GM19452 (cell line): ENCODE measurements around the gene ITGB4.
"Not testable (repeated sequence)": the region's sequence is repeated elsewhere in the genome, so short reads cannot be mapped to it uniquely, and the experiment has no call there.

ENCODE experiments used
- ATAC-seq: cut with Tn5 transposase; IDR thresholded peaks from one replicate; pipeline ENCODE4 v1.9.1; 2021; ENCODE audit not compliant: unreplicated experiment

ITGB4 gene

DNA sequence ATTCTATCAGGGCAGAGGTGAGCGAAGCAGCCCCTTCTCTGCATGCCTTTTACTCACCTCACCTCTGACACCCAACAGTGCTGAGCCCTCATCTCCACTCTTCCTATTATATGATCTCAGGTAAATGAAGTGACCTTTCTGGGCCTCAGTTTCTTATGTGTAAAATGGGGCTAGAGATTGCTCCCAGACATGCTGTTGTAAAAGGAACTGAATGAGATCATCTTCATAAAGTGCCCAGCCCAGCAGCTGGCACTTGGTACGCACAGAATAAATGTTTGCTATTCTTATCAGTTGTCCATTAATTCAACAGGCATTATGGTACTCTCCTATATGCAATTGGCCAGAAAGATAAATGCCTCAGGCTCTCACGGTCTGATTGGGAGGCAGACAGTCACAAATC, 48.3 kb downstream of the ITGB4 start:
- ATAC-seq, result no peak

DNA sequence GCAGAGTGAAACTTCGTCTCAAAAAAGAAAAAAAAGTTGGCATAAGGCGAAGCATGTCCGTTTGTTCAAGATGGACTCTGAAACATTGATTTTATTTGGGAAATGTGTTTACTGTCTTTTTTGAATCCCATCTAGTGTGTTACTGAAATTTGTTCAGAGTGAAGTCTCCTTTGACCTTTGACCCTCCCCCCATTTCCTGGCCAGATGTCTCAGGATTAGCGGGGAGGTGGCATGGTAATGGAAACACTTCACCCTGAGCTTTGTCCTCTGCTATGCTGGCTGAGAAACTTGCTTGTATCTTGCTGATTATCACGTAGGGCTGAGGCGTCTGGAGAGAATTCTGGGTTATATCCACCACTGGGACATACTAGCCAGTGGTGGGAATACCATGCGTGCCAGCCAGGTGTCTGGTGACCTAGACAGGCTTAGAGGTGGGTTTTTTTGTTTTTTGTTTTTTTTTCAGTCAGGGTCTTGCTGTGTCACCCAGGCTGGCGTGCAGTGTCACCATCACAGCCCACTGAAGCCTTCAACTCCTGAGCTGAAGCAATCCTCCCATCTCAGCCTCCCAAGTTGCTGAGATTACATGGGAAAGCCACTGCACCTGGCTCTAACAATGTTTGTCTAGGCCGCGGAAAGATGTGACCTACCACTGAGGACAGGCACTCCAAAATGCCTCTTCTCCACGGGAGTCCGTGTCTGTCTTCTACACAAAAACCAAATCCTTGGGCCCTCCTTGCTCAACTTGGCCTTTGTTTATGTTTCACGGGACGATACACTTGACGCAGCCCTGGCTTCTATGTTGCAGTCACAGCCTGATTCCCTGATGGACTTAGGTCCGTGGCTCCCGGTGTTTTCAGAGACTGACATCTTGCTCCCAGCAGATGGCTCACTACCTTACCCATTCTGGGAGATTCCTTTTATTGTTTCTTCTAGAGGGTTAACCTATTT, 50.3 kb downstream of the ITGB4 start:
- ATAC-seq, result no peak

GRCh38 chr17:75773121-75773807, 52.0 kb downstream of the ITGB4 start:
- ATAC-seq, result no peak

DNA sequence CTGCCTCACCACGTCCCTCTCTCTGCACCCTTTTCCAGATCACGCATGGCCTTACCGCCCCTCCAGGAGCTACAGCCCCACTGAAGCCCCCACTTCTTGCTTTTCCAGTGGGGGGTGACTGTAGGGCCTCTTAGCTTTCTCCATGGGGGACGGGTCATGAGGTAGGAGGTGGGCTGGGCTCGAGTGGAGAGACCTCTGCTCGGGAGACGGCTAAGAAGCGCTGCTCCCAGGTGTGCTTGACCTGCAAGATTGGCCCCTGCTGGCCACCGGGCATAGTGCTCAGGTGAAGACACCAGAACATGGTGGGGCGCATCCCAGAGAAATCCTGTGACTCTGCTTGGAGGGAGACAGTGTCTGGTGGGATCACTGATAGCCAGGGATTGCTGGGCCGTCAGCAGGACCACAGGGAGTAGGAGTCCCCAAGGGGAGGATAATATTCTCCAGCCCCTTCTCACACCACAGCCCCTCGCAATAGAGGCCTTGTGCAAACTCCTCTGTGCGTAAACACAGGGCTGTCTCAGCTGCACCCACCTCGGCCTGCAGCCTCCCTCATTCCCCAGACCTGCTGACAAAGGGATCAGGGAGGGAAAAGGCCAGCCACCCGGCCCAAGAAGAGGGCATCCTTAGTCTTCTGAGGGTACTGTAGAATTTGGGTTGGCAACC, 52.7 kb downstream of the ITGB4 start:
- ATAC-seq, result no peak

- ATAC-seq, result no peak
Measured at GRCh38 chr17:75774471-75774990, 53.3 kb downstream of the ITGB4 start.

- no peak for ATAC-seq
Measured at GRCh38 chr17:75774991-75775668, 53.9 kb downstream of the ITGB4 start.

- ATAC-seq, result no peak
Measured at GRCh38 chr17:75776386-75777295, 55.4 kb downstream of the ITGB4 start.

GRCh38 chr17:75777296-75777922, 56.1 kb downstream of the ITGB4 start:
- ATAC-seq, result no peak

DNA sequence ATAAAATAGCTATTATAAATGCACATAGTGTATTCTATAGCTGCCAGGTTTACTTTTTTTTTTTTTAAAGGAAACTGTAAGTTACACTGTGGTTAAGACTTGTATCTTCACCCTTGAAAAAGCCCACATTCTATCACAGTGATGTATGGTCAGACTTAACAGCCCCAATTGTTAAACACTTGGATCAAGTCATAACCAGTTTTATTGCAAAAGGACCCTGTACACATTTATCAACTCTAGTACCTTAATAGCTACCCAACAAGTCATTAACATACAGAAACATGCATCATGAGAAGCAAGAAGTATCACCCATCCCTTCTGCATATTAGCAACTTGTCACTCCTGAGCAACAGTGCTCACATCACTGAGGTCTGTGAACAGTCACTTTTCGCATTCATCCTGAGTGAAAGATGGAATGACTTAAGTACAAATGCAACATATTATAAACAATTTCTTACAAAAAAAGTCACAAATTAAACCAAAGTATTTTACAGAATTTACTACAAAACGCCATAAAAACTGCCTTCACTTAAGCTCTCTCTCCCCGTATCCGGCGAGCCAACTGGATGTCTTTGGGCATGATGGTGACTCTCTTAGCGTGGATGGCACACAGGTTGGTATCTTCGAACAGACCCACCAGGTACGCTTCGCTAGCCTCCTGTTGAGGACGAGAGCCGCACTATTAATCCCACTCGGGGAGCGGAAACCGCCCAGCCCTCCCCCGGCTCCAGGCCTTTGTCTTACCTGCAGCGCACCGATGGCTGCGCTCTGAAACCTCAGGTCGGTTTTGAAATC, 57.0 kb downstream of the ITGB4 start:
- not testable (repeated sequence) for ATAC-seq

GRCh38 chr17:75778861-75779249, 57.6 kb downstream of the ITGB4 start:
- peak; percentile 6 for ATAC-seq

GRCh38 chr17:75779250-75779986, 58.2 kb downstream of the ITGB4 start:
- peak; percentile 66 for ATAC-seq

DNA sequence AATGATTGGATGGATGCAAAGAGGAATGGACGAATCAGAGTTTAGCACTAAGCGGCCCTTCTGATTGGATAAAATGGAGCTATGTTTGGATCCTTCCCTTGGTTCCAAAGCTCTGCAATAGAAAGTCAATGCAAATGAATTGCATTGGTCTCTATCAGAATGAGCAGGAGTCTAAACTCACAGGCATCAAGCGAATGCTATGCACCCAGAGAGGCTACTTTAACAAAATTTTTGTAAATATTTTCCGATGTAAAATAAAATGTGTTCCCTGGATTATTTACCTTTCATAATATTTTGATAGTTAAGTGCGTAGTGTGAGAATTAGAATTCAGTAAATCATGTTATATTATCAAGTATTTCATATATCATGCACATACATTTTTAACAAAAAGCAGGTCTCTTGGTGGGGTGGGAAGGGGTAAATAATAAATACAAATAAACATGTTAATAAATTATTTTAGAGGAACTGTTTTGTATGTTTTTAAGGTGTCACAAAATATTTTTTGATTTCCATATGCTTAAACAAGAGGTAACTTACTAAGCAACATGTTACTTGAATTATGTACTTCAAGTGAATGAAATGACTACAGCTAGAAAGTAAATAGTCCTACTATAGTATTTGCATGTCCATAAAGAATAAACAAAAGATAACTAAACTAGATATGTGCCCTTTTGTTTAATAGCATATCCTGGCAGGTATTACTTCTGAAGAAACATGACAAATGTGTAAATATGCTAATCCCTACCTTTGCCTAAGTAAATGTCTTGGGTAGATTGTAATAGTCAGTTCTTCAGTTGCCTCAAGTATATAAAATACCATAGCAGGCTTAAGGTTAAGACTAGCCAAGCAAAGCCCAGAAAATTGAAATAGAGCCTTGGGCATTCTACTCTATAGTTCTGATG, 59.0 kb downstream of the ITGB4 start:
- no peak for ATAC-seq

GRCh38 chr17:75783069-75783783, 62.0 kb downstream of the ITGB4 start:
- ATAC-seq, result no peak

DNA sequence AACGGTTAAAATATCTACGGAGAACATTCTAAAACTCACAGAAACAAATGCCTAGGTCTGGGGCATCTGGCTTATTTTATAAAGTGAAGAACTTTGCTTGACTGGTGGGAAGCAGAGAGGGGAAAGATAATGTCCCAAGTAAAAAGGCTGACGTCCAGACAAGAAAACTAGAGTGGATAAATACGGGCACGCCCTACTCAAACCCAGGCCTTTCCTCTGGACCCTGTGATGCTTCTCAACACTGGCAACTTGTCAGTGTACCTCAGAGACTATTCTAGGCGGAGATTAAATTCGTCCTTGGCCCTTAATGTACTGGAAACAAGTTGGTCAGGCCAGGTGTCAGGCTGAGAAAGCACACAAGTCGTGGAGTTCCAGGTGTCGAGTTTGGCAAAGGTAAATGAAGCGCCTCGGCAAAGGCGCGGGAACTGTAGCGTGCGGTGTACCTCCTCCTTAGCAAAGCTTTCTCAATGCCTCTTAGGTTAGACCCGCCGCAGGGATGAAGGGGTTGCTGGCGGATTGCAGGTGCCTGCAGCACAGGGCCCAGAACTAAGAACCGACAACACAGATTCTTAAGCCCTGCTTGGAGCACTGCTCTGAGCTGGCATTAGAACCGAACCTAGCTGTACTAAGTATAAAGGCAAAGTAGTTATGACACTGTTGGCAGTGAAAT, 62.7 kb downstream of the ITGB4 start:
- peak; percentile 0 for ATAC-seq

DNA sequence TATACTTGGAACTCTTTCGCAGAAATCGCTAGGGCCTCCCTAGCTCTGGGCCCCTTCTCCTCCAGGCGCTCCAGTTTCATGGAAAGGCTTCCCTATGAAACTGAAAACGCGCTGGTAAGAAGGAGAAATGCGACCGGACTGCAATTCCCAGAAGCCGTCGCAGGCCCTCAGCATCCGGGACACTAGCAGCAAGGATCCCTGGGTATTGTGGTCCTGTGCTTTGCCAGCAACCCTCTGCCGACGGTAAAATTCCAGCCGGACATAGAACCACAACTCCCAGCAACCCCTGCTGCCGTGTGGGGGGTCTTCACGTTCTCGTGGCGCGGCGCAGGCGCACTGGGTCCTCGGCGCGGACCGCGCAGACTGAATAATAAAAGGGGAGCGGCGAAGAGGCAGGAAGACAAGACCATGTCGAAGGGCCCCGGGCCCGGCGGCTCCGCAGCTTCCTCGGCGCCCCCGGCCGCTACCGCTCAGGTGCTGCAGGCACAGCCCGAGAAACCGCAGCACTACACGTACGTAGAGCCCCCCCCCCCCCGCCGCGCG, 63.3 kb downstream of the ITGB4 start, which contains the start of gene UNK:
Gene UNK, plus strand, starts transcription at position 334 of the 543 bp plus-strand sequence. Its CDS starts 75 bp downstream, at position 409.
- peak; percentile 57 for ATAC-seq
